Mesodermal cell (in vitro differentiated cells): ENCODE results near the gene TNKS2.
"Not testable (repeated sequence)": the region's sequence is repeated elsewhere in the genome, so short reads cannot be mapped to it uniquely, and the experiment has no call there.

Experiments used
- H3K27ac ChIP-seq: 2 replicates; pipeline ENCODE4 v1.7.0; 2013; ENCODE audit warnings: mild to moderate bottlenecking, low read depth, low read length, moderate library complexity; ENCODE audit not compliant: severe bottlenecking
- H3K36me3 ChIP-seq: 2 replicates; pipeline ENCODE4 v1.7.1; 2013; ENCODE audit warnings: mild to moderate bottlenecking, low read length, moderate library complexity; ENCODE audit not compliant: control insufficient read depth, insufficient read depth
- H3K4me1 ChIP-seq: one replicate; pipeline ENCODE4 v1.7.1; 2013; ENCODE audit warnings: mild to moderate bottlenecking, low read length; ENCODE audit not compliant: insufficient read depth, control insufficient read depth, poor library complexity, severe bottlenecking
- H3K4me3 ChIP-seq: 2 replicates; pipeline ENCODE4 v1.7.0; 2013; ENCODE audit warnings: low read length, control low read depth, mild to moderate bottlenecking; ENCODE audit not compliant: insufficient read depth, poor library complexity, severe bottlenecking; ENCODE audit errors: extremely low read depth
- H3K9me3 ChIP-seq: 2 replicates; pipeline ENCODE4 v1.7.1; 2013; ENCODE audit warnings: mild to moderate bottlenecking, low read length, moderate library complexity; ENCODE audit not compliant: control insufficient read depth
- WGBS, 2 experiments: methylation state at CpG; one replicate each; pipeline ENCODE4 v1.1.5; 2013; ENCODE audit warnings: missing lambda C conversion rate in 2 of 2; ENCODE audit not compliant: insufficient coverage in 2 of 2; 5-methylcytosine and 5-hydroxymethylcytosine counted together

Gene TNKS2

DNA sequence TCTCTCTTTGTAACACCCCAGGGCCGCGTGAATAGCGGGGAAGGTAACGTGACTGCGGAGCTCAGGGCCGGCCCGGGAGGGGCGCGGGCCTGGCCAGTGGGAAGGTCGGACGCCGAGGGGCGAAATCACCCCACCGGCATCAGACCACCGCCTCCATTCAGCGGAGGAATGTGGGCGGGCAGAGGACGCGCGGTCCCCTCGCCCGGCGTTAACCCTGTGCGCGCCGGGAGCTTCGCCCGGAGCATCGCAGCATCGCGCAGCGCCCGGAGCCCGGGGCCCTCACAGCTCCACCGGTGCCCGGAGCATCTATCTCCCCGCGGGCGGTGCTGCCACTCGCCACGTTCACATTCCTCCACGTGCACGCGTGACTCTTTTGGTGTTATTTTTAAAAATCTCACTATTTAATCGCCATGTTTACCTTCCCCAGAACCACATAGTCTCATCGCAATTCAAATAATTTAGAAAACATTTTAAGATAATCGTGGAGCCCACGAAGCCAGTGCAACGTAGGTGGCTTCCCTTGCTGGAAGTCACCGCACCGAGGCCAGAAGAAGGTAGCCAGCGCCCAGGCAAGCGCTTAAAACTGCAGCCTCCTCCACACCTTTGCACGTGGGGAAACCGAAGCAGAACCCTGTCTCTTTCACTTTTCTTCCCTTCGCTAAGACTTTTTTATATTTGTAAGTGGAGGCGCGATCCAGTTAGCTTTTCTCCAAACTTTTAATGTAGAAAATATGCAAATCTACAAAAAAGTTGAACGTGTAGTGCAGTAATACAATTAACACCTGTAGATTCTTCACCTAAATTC, 89.2 kb downstream of the TNKS2 start:
- 1% methylated on average over 24 to 53 of the region's 59 CpGs for WGBS, 2 experiments
- Histone ChIP-seq H3K36me3 (no peaks in the 10 kb centered on the region), H3K4me1 (peaks cover 41% of the 10 kb centered on the region), H3K4me3 (peak overlapping the region; percentile 20), H3K27ac (peak overlapping the region; percentile 93), H3K9me3 (no peaks in the 10 kb centered on the region)

DNA sequence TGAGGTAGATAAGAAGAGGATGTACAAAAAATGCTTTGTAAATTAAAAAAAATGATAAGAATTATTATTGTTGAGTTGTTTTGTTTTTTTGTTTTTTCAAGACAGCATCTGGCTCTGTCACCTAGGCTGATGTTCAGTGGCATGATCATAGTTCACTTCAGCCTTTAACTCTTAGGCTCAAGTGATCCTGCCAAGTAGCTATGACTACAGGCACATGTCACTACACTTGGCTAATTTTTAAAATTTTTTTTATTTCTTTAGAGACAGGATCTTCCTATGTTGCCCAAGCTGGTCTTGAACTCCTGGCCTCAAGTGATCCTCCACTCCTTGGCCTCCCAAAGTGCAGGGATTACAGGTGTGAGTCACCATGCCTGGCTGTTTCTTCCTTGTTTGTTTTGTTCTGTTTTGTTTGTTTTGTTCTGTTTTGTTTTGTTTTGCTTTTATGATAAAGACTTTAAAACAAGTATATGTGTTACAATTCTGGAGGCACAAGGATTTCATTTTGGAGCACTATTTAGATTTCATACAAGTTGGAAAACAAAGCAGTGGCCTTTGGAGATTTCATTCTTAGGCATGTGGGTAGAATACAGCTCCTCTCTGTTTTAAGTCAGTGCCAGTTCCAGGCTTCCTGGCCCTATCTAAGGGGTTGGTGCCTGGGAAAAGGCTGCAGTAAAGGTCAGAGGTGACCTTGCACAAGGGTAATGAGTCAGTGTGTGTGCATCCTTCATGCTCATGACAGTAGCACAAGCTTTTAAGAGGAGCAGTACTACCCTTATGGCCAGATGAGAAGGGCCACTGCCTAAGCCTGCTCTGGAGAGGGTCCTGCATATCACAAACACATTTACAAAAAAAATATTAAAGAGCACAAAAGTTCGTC, 93.1 kb downstream of the TNKS2 start:
- H3K4me3 ChIP-seq: no peak overlapping the region
- peaks cover 23% of the 10 kb centered on the region for H3K4me1 ChIP-seq
- H3K36me3 ChIP-seq: no peaks in the 10 kb centered on the region
- H3K9me3 ChIP-seq: peaks cover 2% of the 10 kb centered on the region
- 73 to 90% methylated on average over 1 of the region's 1 CpG for WGBS, 2 experiments
- peak overlapping the region; percentile 88 for H3K27ac ChIP-seq

DNA sequence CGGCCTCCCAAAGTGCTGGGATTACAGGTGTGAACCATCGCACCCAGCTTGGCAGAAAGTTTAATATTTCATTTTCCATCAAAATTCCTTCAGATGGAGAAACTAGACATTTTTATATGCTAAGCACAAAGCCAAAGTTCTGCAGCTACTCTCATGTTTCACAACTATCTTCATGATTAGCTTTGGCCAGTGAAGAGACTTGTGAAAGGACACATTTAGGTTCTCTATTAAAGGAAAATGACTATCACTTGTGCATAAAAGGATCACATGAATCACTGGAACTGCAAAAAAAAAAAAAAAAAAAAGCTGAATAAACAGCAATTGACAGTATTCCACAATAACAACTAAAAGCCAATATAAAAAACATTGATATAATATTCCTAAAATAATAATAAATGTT, 94.8 kb downstream of the TNKS2 start:
- Histone ChIP-seq H3K27ac (no peak overlapping the region), H3K36me3 (no peaks in the 10 kb centered on the region), H3K4me1 (peaks cover 7% of the 10 kb centered on the region), H3K9me3 (peaks cover 6% of the 10 kb centered on the region), H3K4me3 (no peak overlapping the region)
- 92 to 100% methylated on average over 1 to 2 of the region's 2 CpGs for WGBS, 2 experiments

DNA sequence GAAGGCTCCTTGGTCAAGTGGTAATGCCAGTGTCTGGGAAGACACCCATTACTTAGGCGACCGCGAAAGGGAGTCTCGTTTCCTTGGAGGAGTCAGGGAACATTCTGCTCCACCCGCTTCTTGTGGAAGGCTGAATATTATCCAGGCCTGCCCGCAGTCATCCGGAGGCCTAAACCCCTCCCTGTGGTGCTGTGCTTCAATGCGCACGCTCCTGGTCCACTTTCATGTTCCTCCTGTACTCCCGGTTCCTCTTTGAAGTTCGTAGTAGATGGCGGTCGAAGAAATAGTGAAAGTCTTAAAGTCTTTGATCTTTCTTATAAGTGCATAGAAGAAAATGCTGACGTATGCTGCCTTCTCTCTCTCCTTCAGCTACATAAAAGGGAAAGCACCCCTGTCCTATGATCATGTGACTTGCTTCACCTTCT, 96.0 kb downstream of the TNKS2 start:
- 86 to 90% methylated on average over 7 to 10 of the region's 14 CpGs for WGBS, 2 experiments
- not testable (repeated sequence) for H3K4me3 ChIP-seq

DNA sequence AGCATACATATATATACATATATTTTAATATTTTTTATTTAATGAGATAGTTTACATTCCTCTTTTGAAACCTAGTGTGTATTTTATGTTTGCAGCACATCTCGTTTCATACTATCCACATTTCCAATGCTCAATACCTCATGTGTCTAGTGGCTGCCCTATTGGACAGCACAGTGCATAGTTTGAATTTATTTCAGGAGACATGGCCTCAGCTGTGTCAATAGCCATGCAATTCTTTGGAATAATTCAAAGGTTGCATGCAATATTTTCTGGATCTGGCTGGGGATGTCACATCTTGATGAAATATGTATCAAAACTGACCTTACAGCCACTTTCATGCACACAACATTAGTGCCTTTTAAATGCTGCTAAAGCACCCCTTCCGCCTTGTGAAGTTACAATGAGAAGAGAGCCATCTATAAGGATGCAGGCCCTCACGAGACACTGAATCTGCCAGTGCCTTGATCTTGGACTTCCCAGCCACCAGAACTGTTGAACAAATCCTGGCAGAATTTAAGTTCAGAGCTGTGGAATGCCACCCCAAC, 98.1 kb downstream of the TNKS2 start:
- WGBS, 2 experiments: 89 to 100% methylated on average over 2 to 3 of the region's 3 CpGs
- H3K9me3 ChIP-seq: peaks cover 6% of the 10 kb centered on the region
- H3K27ac ChIP-seq: no peak overlapping the region
- no peak overlapping the region for H3K4me3 ChIP-seq
- peaks cover 10% of the 10 kb centered on the region for H3K4me1 ChIP-seq
- H3K36me3 ChIP-seq: no peaks in the 10 kb centered on the region

More for the DNA sequence above, 96.0 kb downstream of the TNKS2 start:
- not testable (repeated sequence) for H3K27ac ChIP-seq, H3K9me3 ChIP-seq, H3K36me3 ChIP-seq, H3K4me1 ChIP-seq

DNA sequence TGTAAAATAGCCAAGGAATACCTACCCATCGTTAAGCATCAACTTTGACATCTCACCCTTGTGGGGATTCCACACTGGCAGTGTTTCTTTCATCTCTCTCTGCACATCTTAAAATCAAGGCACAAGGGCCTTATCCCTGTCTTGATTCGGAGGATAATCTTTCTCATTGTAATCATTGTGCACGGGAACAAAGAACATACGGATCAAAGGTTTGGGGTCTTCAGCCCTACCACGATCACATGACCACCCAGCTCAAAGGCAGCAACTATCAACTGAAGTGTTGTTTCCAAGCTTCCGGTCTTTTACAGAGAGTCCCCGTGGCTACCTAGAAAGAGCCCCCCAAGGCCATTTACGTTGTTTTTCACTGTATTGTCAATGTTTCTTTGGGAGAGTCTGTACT, 99.2 kb downstream of the TNKS2 start:
- H3K36me3 ChIP-seq: no peaks in the 10 kb centered on the region
- peaks cover 16% of the 10 kb centered on the region for H3K4me1 ChIP-seq
- H3K9me3 ChIP-seq: peaks cover 6% of the 10 kb centered on the region
- WGBS, 2 experiments: 79 to 80% methylated on average over 7 to 8 of the region's 8 CpGs
- H3K4me3 ChIP-seq: no peak overlapping the region
- no peak overlapping the region for H3K27ac ChIP-seq

DNA sequence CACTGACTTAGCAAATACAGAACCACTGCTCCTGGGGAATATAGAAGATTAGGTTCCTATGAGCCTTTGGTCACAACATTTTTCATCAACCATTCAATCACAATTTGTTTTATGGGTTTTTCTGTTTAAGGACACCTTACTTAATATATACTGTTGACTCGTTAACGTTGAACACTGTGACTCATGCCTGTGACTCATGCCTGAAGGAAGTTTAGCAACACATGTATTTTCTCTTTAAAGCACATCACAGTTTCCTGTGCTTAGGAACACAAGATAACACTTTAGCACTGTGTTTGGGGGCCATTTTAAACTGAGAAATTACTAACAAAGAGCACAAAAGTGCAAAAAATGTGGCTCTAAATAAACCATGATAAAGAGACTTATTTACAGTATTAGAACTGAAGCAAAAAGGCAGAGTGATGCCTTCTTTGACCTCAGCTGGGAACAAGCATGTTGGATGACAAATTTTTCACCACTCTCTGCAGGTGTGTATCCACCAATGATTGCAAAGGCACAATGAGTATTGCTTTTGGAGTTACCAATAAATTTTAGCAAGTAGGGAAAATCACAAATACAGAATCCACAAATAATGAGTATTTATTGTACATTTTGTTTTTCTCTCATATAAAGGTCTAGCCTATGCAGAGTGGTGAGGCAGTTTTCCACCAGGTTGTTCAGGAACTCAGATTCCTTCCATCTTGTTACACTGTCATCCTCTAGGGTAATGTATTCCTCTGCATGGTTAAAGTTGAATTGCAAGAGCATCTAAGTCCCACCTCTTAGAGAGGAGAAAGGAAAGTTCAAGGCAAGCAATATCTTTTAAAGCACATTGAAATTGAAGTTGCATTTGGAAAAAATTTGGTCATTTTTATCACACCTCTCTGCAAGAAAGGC, 103.8 kb downstream of the TNKS2 start:
- H3K9me3 ChIP-seq: no peaks in the 10 kb centered on the region
- WGBS, 2 experiments: no CpG with 5 or more reads among the region's 2 CpGs
- H3K4me3 ChIP-seq: no peak overlapping the region
- H3K36me3 ChIP-seq: peaks cover 21% of the 10 kb centered on the region
- H3K4me1 ChIP-seq: peaks cover 25% of the 10 kb centered on the region
- peak overlapping the region; percentile 82 for H3K27ac ChIP-seq

DNA sequence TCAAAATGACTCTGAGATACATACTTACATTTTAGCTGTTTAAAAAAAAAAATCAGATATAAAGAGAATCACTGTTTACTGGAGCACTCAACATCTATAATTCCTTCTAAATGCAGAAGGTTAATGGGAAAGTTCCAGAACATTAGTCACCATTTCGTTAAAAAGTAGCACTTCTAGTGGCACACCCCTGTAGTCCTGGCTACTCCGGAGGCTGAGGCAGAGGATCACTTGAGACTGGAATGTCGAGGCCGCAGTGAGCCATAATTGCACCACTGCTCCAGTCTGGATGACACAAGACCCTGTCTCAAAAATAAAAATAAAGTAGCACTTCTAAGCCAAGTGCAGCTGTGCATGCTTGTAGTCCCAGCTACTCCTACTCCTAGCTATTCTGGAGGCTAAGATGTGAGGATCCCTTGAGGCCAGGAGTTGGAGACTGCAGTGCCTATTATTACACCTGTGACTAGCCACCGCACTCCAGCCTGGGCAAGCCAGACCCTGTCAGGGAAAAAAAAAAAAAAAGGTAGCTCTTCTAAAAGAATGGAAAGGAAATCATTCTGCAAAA, 108.9 kb downstream of the TNKS2 start:
- peaks cover 16% of the 10 kb centered on the region for H3K4me1 ChIP-seq
- H3K36me3 ChIP-seq: peaks cover 24% of the 10 kb centered on the region
- WGBS, 2 experiments: 82 to 89% methylated on average over 4 to 5 of the region's 5 CpGs
- H3K4me3 ChIP-seq: peak overlapping the region; percentile 68
- H3K9me3 ChIP-seq: no peaks in the 10 kb centered on the region
- H3K27ac ChIP-seq: no peak overlapping the region

DNA sequence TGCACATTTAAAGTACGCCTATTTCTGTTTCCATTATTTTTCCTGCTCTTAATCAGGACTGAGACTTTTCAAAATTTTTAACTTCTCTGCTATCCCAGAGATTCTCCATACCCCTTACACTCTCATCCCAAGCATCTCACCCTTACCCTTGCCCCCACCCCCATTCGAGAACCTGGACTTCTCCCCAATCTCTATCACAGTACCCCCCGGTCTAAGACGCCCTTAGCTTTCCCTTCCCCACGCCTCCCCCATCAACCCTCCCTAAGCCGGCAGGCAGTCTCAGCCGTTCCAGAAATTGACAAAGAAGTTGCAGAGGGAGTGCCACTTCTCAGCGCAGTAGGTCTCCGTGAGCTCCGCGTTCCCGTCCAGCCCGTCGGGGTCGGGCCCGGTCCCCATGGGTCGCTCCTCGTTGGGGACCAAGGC, 109.7 kb downstream of the TNKS2 start:
- Histone ChIP-seq H3K9me3 (no peaks in the 10 kb centered on the region), H3K4me1 (peaks cover 8% of the 10 kb centered on the region), H3K27ac (peak overlapping the region; percentile 33), H3K4me3 (peak overlapping the region; percentile 68), H3K36me3 (peaks cover 24% of the 10 kb centered on the region)
- 6 to 8% methylated on average over 14 to 18 of the region's 18 CpGs for WGBS, 2 experiments
